ENCODE measurements around the gene DNAH11. TPM values are rescaled to one million over a fixed set of nuclear protein-coding genes. Genes with fewer than 3 reads are reported as not detected.
A peak's percentile ranks its signal among the peaks of the same experiment; 100 is the strongest.

DNAH11 gene
- total RNA-seq, 1 experiment from 2014 or later = 0.91 TPM

DNA sequence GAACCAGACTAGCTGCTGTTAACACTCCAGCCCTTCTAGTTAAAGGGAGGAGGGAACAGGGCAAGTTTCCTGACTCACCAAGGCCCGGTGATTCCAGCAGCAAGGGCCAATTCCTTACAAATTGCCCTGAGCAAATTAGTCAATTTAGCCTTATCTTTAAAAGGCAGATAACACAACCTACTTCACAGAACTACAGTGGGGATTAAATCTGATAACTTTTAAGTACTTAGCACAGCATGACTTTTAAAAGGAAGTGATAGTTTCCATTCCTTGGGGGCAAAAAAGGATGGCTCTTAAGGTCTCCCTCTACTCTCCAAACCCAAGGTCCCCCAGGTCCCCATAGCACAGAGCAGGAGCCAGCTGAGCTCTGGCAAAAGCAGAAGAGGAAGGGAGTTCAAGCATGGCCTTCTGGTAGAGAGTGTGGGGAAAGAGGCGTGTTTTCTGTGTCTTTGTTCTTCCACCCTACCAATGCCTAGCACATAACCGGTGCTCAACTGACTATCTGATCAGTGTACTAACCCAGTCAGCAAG, 398.8 kb downstream of the DNAH11 start:
- Mint-ChIP-seq H3K4me3 (ENCODE audit: unreplicated experiment) (no peak overlapping the region), H3K9me3 (ENCODE audit: unreplicated experiment) (peaks cover 3% of the 10 kb centered on the region), H3K27ac (ENCODE audit: low read depth, unreplicated experiment) (no peak overlapping the region), H3K4me1 (ENCODE audit: insufficient read depth, unreplicated experiment) (peaks cover 45% of the 10 kb centered on the region), H3K27me3 (ENCODE audit: insufficient read depth, unreplicated experiment) (no peaks in the 10 kb centered on the region), H3K36me3 (ENCODE audit: insufficient read depth, unreplicated experiment) (peaks cover 15% of the 10 kb centered on the region)
- BruUV-seq (replicated peaks) = no TSS peak
- intact Hi-C loops (cut with micrococcal nuclease) = no loop called here
- DNase-seq (ENCODE audit: unreplicated experiment) = peak; percentile 11
- CTCF ChIA-PET = interaction anchor here (0.7 to 0.9 kb wide), 2 partner anchors 60 to 150 kb away, joined by 3 to 4 read pairs; no protein-coding TSS in a partner anchor
- TF ChIP-seq, protein P1, sequence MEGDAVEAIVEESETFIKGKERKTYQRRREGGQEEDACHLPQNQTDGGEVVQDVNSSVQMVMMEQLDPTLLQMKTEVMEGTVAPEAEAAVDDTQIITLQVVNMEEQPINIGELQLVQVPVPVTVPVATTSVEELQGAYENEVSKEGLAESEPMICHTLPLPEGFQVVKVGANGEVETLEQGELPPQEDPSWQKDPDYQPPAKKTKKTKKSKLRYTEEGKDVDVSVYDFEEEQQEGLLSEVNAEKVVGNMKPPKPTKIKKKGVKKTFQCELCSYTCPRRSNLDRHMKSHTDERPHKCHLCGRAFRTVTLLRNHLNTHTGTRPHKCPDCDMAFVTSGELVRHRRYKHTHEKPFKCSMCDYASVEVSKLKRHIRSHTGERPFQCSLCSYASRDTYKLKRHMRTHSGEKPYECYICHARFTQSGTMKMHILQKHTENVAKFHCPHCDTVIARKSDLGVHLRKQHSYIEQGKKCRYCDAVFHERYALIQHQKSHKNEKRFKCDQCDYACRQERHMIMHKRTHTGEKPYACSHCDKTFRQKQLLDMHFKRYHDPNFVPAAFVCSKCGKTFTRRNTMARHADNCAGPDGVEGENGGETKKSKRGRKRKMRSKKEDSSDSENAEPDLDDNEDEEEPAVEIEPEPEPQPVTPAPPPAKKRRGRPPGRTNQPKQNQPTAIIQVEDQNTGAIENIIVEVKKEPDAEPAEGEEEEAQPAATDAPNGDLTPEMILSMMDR (IDR thresholded peaks at IDR 0.05; ENCODE audit: unreplicated experiment) = no peak
- POLR2A ChIA-PET = interaction anchor here (0.8 kb wide), 1 partner anchor 55 kb away, joined by 7 read pairs; no protein-coding TSS in a partner anchor

DNA sequence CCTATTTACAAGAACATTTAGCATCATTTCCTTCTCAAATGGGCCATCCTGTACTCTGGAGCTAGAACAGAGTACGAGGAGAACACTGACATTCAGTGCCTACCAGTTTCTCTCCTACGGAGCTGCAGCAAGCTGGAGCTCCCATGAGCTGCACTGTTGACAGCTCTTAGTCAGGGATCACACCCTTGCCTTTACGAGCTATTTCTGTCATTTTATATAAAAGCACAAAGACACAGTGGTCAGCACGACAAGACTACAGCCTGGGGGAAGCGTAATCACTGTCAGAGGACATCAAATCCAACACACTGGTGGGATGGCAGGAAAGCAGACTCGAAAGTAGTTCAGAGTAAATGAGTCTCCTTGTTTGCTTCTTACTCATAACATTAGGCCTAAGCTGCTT, 400.1 kb downstream of the DNAH11 start:
- intact Hi-C loops (cut with micrococcal nuclease) = no loop called here
- Mint-ChIP-seq H3K4me1 (ENCODE audit: insufficient read depth, unreplicated experiment) (peaks cover 49% of the 10 kb centered on the region), H3K36me3 (ENCODE audit: insufficient read depth, unreplicated experiment) (peaks cover 11% of the 10 kb centered on the region), H3K4me3 (ENCODE audit: unreplicated experiment) (peak overlapping the region; percentile 52), H3K9me3 (ENCODE audit: unreplicated experiment) (no peaks in the 10 kb centered on the region), H3K27ac (ENCODE audit: low read depth, unreplicated experiment) (no peak overlapping the region), H3K27me3 (ENCODE audit: insufficient read depth, unreplicated experiment) (no peaks in the 10 kb centered on the region)
- DNase-seq (ENCODE audit: unreplicated experiment) = no peak
- BruUV-seq (replicated peaks) = no TSS peak
- CTCF ChIA-PET = interaction anchor here (0.6 to 2.4 kb wide), 8 partner anchors 10 to 772 kb away, joined by 3 to 14 read pairs (median 4); no protein-coding TSS in a partner anchor
- POLR2A ChIA-PET = interaction anchor here (2.4 to 3.5 kb wide), 2 partner anchors 16 to 20 kb away, joined by 11 to 16 read pairs; no protein-coding TSS in a partner anchor
- TF ChIP-seq, protein P1 (IDR thresholded peaks at IDR 0.05; ENCODE audit: unreplicated experiment) = no peak

- Mint-ChIP-seq H3K27ac (ENCODE audit: low read depth, unreplicated experiment) (no peak overlapping the region), H3K36me3 (ENCODE audit: insufficient read depth, unreplicated experiment) (peaks cover 6% of the 10 kb centered on the region), H3K4me1 (ENCODE audit: insufficient read depth, unreplicated experiment) (peaks cover 45% of the 10 kb centered on the region), H3K9me3 (ENCODE audit: unreplicated experiment) (no peaks in the 10 kb centered on the region), H3K4me3 (ENCODE audit: unreplicated experiment) (peak overlapping the region; percentile 81), H3K27me3 (ENCODE audit: insufficient read depth, unreplicated experiment) (no peaks in the 10 kb centered on the region)
- BruUV-seq (replicated peaks) = no TSS peak
- TF ChIP-seq, protein P1 (IDR thresholded peaks at IDR 0.05; ENCODE audit: unreplicated experiment) = no peak
- ChIA-PET POLR2A (interaction anchor here (0.6 to 3.5 kb wide), 5 partner anchors 10 to 517 kb away, joined by 3 to 16 read pairs (median 9); no protein-coding TSS in a partner anchor), CTCF (interaction anchor here (0.6 to 2.4 kb wide), 8 partner anchors 11 to 772 kb away, joined by 3 to 14 read pairs (median 4); no protein-coding TSS in a partner anchor)
- intact Hi-C loops (cut with micrococcal nuclease) = no loop called here
- DNase-seq (ENCODE audit: unreplicated experiment) = no peak
These were observed 400.6 kb downstream of the DNAH11 start for GRCh38 chr7:21943436-21943835.

- peak; percentile 68 for DNase-seq (ENCODE audit: unreplicated experiment)
- Mint-ChIP-seq H3K36me3 (ENCODE audit: insufficient read depth, unreplicated experiment) (peaks cover 6% of the 10 kb centered on the region), H3K4me1 (ENCODE audit: insufficient read depth, unreplicated experiment) (peaks cover 33% of the 10 kb centered on the region), H3K4me3 (ENCODE audit: unreplicated experiment) (peak overlapping the region; percentile 81), H3K27ac (ENCODE audit: low read depth, unreplicated experiment) (peak overlapping the region; percentile 98), H3K9me3 (ENCODE audit: unreplicated experiment) (no peaks in the 10 kb centered on the region), H3K27me3 (ENCODE audit: insufficient read depth, unreplicated experiment) (no peaks in the 10 kb centered on the region)
- POLR2A ChIA-PET = interaction anchor here (0.6 to 3.5 kb wide), 42 partner anchors 8 to 1615 kb away, joined by 3 to 29 read pairs (median 4); partner anchors contain the start of genes ITGB8, RAPGEF5, SP4 and SP8
- intact Hi-C loops (cut with micrococcal nuclease) = no loop called here
- CTCF ChIA-PET = interaction anchor here (0.6 to 2.4 kb wide), 15 partner anchors 18 to 1143 kb away, joined by 3 to 14 read pairs (median 4); no protein-coding TSS in a partner anchor
- TF ChIP-seq, protein P1 (IDR thresholded peaks at IDR 0.05; ENCODE audit: unreplicated experiment) = no peak
- no TSS peak for BruUV-seq (replicated peaks)
These were observed 402.0 kb downstream of the DNAH11 start for GRCh38 chr7:21944616-21945453.

Data from MCF 10A (cell line).